Vagina (tissue), 2 donors: ENCODE data around the gene PMF1. TPM values are rescaled to one million over a fixed set of nuclear protein-coding genes. Genes with fewer than 3 reads are reported as not detected.
"Not testable (repeated sequence)": the region's sequence is repeated elsewhere in the genome, so short reads cannot be mapped to it uniquely, and the experiment has no call there.

Experiments
- DNase-seq, 2 donors: peaks; one replicate each; pipeline ENCODE4 v3.0.0-alpha.2; 2017; ENCODE audit errors: extremely low spot score in 2 of 2
- H3K27ac ChIP-seq: fragments of 200-600 bp; sonication (generic); one replicate; pipeline ENCODE4 v1.5.1; 2019
- H3K27me3 ChIP-seq: fragments of 200-600 bp; sonication (generic); one replicate; pipeline ENCODE4 v1.5.1; 2019
- H3K36me3 ChIP-seq, 2 donors: fragments of 200-600 bp; sonication (generic); one replicate each; pipeline ENCODE4 v1.5.1; 2017 to 2019
- H3K4me1 ChIP-seq: fragments of 200-600 bp; sonication (generic); one replicate; pipeline ENCODE4 v1.5.1; 2019
- H3K4me3 ChIP-seq, 2 donors: fragments of 200-600 bp; sonication (generic); 1 replicate in 1 of 2; 2 replicates in 1 of 2; pipeline ENCODE4 v1.5.1; 2016 to 2019
- H3K9me3 ChIP-seq: fragments of 200-600 bp; sonication (generic); one replicate; pipeline ENCODE4 v1.5.1; 2019
- POLR2A ChIP-seq, 2 donors: fragments of 450-650 bp; IDR thresholded peaks; one replicate each; pipeline ENCODE4 v1.6.1; 2017; ENCODE audit warnings: antibody characterized with exemption in 2 of 2, mild to moderate bottlenecking in 2 of 2, moderate library complexity in 2 of 2
- POLR2AphosphoS5 ChIP-seq, 2 donors: sonication (generic); formaldehyde crosslinking; IDR thresholded peaks; one replicate each; pipeline ENCODE4 v1.9.0; 2017; ENCODE audit warnings: antibody characterized with exemption in 2 of 2, mild to moderate bottlenecking in 2 of 2, low read depth in 1 of 2; ENCODE audit not compliant: insufficient read depth in 1 of 2
- intact Hi-C: fragments of 100-400 bp; cut with DNase I; formaldehyde crosslinking; loops from one replicate; pipeline ENCODE4 v1.15.1; 2023
- total RNA-seq: library from RNA; depleted of rRNA; stranded (reverse); fragments of >200 nt; gene quantifications from one replicate; pipeline ENCODE4 v1.2.3, GENCODE V29; 2016
- TF ChIP-seq, protein P1 (sequence below), 3 experiments: fragments of 450-650 bp in 2 of 3; fragments of 200-600 bp in 1 of 3; sonication (generic) in 1 of 3; IDR thresholded peaks; one replicate each; pipeline ENCODE4 v1.5.1; 2017 to 2019; ENCODE audit warnings: antibody characterized with exemption in 3 of 3, mild to moderate bottlenecking in 2 of 3, moderate library complexity in 2 of 3

Gene PMF1
- total RNA-seq, 1 donor from 2014 or later = 44.7 TPM

DNA sequence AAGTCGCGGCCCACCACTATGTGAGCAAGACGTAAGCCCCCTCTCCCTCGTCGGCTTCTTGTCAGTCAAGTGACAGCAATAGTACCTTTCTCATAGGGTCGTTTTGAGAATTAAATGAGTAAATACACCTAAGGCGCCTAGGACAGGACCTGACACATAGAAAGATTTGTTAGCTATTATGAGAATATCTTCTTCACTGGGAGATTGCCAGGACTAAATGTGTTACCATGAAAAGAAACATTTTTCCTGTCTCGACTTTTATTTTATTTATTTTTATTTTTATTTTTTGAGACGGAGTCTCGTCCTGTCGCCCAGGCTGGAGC is 798 bp downstream of the PMF1 start:
- peaks cover 41% of the 10 kb centered on the region for H3K4me1 ChIP-seq
- TF ChIP-seq POLR2A (IDR thresholded peaks at IDR 0.05) (no peak), POLR2AphosphoS5 (IDR thresholded peaks at IDR 0.05; ENCODE audit: insufficient read depth in 1 of 2, low read depth in 1 of 2) (no peak)
- TF ChIP-seq, protein P1, sequence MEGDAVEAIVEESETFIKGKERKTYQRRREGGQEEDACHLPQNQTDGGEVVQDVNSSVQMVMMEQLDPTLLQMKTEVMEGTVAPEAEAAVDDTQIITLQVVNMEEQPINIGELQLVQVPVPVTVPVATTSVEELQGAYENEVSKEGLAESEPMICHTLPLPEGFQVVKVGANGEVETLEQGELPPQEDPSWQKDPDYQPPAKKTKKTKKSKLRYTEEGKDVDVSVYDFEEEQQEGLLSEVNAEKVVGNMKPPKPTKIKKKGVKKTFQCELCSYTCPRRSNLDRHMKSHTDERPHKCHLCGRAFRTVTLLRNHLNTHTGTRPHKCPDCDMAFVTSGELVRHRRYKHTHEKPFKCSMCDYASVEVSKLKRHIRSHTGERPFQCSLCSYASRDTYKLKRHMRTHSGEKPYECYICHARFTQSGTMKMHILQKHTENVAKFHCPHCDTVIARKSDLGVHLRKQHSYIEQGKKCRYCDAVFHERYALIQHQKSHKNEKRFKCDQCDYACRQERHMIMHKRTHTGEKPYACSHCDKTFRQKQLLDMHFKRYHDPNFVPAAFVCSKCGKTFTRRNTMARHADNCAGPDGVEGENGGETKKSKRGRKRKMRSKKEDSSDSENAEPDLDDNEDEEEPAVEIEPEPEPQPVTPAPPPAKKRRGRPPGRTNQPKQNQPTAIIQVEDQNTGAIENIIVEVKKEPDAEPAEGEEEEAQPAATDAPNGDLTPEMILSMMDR (IDR thresholded peaks at IDR 0.05) = no peak

GRCh38 chr1:156214024-156214748 is 1.4 kb downstream of the PMF1 start:
- DNase-seq = no peak
- Histone ChIP-seq H3K4me1 (peaks cover 41% of the 10 kb centered on the region), H3K4me3 (peak overlapping the region; percentile 62 to 67)

More for the DNA sequence above, 798 bp downstream of the PMF1 start:
- no peaks in the 10 kb centered on the region for H3K27me3 ChIP-seq
- DNase-seq = no peak
- H3K4me3 ChIP-seq = peak overlapping the region; percentile 62 to 67
- H3K36me3 ChIP-seq = peaks cover 0 to 6% of the 10 kb centered on the region in 2 donors
- intact Hi-C loops = no loop called here
- no peaks in the 10 kb centered on the region for H3K9me3 ChIP-seq
- peak overlapping the region; percentile 97 for H3K27ac ChIP-seq

GRCh38 chr1:156216361-156217086 is 3.7 kb downstream of the PMF1 start:
- Histone ChIP-seq H3K4me1 (peaks cover 41% of the 10 kb centered on the region), H3K36me3 (peaks cover 0 to 10% of the 10 kb centered on the region in 2 donors)
- H3K4me3 ChIP-seq, H3K27me3 ChIP-seq, H3K9me3 ChIP-seq, H3K27ac ChIP-seq, intact Hi-C loops, DNase-seq: not testable (repeated sequence)

More at GRCh38 chr1:156214024-156214748, 1.4 kb downstream of the PMF1 start:
- Histone ChIP-seq H3K9me3 (no peaks in the 10 kb centered on the region), H3K36me3 (peaks cover 0 to 5% of the 10 kb centered on the region in 2 donors), H3K27ac (peak overlapping the region; percentile 97), H3K27me3 (no peaks in the 10 kb centered on the region)
- intact Hi-C loops = no loop called here
- TF ChIP-seq POLR2AphosphoS5 (IDR thresholded peaks at IDR 0.05; ENCODE audit: insufficient read depth in 1 of 2, low read depth in 1 of 2) = no peak
- TF ChIP-seq POLR2A (IDR thresholded peaks at IDR 0.05) = no peak
- TF ChIP-seq, protein P1 (IDR thresholded peaks at IDR 0.05) = no peak

DNA sequence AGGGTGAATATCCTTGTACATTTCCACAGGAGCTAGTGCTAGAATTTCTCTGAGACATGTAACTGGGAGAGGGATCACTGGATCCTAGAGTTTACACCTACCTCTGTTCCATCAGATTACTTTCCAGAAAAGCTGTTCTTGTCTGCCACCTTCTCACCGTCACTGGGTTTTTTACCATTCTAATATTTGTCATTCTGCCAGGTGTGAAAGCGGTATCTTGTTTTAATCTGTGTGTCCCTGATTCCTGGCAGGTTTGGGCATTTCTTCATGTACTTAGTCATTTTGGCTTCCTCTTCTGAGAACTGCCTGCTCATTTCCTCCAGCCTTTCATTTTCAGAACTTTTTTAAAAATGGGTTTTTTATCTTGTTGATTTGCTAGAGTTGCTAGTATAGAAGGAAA is 5.1 kb downstream of the PMF1 start:
- TF ChIP-seq POLR2A (IDR thresholded peaks at IDR 0.05) = no peak
- TF ChIP-seq, protein P1 (IDR thresholded peaks at IDR 0.05) = no peak
- peak in 1 of 2 donors; percentile 14 for TF ChIP-seq POLR2AphosphoS5 (IDR thresholded peaks at IDR 0.05; ENCODE audit: insufficient read depth in 1 of 2, low read depth in 1 of 2)

GRCh38 chr1:156220226-156220625 is 7.4 kb downstream of the PMF1 start:
- intact Hi-C loops = no loop called here

More for the DNA sequence above, 5.1 kb downstream of the PMF1 start:
- Histone ChIP-seq H3K4me3 (no peak overlapping the region), H3K27me3 (no peaks in the 10 kb centered on the region), H3K36me3 (peaks cover 0 to 24% of the 10 kb centered on the region in 2 donors), H3K27ac (no peak overlapping the region), H3K4me1 (peaks cover 41% of the 10 kb centered on the region), H3K9me3 (no peaks in the 10 kb centered on the region)
- no peak for DNase-seq
- intact Hi-C loops = no loop called here

More at GRCh38 chr1:156220226-156220625, 7.4 kb downstream of the PMF1 start:
- DNase-seq = no peak
- Histone ChIP-seq H3K9me3 (no peaks in the 10 kb centered on the region), H3K27ac (no peak overlapping the region), H3K27me3 (no peaks in the 10 kb centered on the region), H3K4me1 (peaks cover 26% of the 10 kb centered on the region), H3K4me3 (no peak overlapping the region), H3K36me3 (peaks cover 0 to 38% of the 10 kb centered on the region in 2 donors)
- no peak for TF ChIP-seq POLR2AphosphoS5 (IDR thresholded peaks at IDR 0.05; ENCODE audit: insufficient read depth in 1 of 2, low read depth in 1 of 2)
- TF ChIP-seq, protein P1 (IDR thresholded peaks at IDR 0.05) = no peak
- TF ChIP-seq POLR2A (IDR thresholded peaks at IDR 0.05) = no peak
